Measurements from ENCODE around the gene CACNA1C. TPM values are rescaled to one million over a fixed set of nuclear protein-coding genes. Genes with fewer than 3 reads are reported as not detected.

CACNA1C gene
- total RNA-seq, 5 donors from 2014 or later (not counting 1 experiment from before 2014, with no cell fraction given): 0.10 to 0.26 (median 0.16) TPM

DNA sequence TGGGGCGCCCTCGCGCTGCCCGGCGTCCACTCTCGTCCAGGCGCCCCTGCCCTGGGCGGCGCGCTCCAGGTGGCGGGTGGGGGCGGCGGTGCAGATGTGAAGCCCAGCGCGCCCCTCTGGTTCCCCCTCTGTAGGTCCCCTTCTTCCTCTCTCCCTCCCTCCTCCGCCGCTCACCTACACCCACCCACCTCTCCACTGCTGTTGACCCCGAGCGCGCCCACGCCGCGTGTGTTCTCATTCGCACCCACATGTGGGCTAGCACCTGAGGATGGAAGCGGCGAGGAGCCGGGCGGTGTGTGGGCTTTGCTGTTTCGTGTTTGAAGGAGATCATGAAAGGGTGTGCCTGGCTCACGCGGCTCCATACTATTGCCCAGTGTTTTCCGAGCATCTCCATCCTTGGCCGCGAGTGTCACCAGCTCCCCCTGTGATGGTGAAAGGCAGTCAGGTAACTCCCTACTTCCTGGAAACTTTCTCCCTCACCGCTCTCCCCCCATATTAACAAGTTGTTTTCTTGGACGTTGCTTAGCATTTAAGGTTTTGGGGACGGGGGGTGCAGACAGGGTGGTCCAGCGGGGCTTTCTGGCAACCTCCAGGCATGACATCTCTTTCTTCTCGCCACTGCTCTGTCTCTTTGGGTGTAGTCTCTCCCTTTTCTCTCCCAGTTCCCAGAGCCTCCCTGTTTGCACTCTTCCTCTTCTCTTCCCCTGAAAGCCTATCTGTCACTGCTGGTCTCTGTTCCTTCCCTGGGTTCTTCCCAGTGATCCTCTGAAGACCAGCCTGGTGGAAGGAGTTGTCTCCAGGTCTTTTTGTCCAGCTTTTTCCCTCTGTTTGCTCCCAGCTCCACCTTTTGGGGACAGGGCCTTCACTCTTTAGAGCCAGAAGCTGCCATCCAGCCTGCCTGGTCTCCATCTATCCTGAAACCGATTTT is 1.6 kb downstream of the CACNA1C start:
- Histone ChIP-seq H3K36me3 (ENCODE audit: control insufficient read depth in 2 of 2, extremely low read depth in 1 of 2, insufficient read depth in 1 of 2, low read length in 1 of 2) (no peaks in the 10 kb centered on the region), H3K27me3 (replicated peaks in 1 of 2; ENCODE audit: control insufficient read depth in 2 of 2, extremely low read depth in 1 of 2, insufficient read depth in 2 of 2, low read length in 1 of 2) (peaks cover 4 to 61% of the 10 kb centered on the region in 2 experiments), H3K9me3 (no peaks in the 10 kb centered on the region), H3K4me3 (ENCODE audit: control insufficient read depth in 1 of 2, extremely low read depth in 1 of 2, low read length in 1 of 2) (peak overlapping the region in 1 of 2 donors; percentile 88), H3K27ac (ENCODE audit: low read length) (no peak overlapping the region), H3K4me1 (ENCODE audit: control insufficient read depth in 1 of 2, extremely low read depth in 1 of 2, insufficient read depth in 2 of 2, low read length in 2 of 2) (peaks cover 2 to 18% of the 10 kb centered on the region in 2 experiments)
- peak overlapping the region; percentile 59 to 73 (median 69) for H3K4me3 Mint-ChIP-seq
- no peaks in the 10 kb centered on the region for H3K36me3 Mint-ChIP-seq
- peaks cover 17 to 28% (median 22%) of the 10 kb centered on the region in 3 donors for H3K4me1 Mint-ChIP-seq
- ChIA-PET POLR2A (no interaction called here), CTCF (no interaction called here)
- no peaks in the 10 kb centered on the region for H3K9me3 Mint-ChIP-seq
- no peak overlapping the region for H3K27ac Mint-ChIP-seq
- H3K27me3 Mint-ChIP-seq: peaks cover 54 to 67% of the 10 kb centered on the region in 2 donors
- ATAC-seq (replicated peaks in 1 of 4) (no peak), DNase-seq (no peak)
- WGBS (ENCODE audit: insufficient coverage): 4% methylated on average over 27 of the region's 40 CpGs

DNA sequence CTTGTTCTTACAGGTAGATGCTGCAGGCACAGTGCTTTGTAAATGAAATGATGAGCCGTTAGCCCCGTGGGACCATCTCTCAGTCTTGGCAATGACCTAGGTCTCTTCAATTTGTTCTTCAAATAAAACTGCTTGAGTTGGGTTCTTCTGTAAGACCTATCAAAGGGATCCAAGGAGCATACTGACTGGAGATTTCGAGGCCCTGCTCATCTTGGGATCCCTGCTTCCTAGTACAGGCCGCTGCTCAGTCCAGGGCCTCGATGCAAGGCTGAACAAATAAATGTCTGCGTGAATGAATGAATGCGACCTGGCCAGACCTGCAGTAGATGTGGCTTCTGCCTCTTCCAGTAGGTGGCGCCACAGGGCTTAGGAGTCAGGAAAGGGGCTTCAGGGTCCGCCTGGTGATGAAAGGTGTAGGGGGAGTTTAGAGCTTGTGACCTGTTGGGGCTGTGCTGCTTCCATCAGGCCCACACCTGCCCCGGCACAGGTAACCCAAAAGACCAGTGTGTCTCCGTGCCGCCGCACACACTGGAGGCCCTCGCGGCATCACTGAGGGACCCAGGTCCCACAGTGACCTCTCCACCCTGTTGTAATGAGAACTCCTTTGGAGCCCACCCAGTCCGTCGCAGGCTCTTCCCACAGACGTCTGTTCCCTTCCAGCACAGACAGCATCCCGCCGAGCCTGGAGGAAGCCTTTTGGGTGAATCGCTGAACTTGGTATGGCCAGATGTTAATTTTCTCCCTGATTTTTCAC is 4.4 kb downstream of the CACNA1C start:
- Histone ChIP-seq H3K9me3 (no peaks in the 10 kb centered on the region), H3K4me1 (ENCODE audit: control insufficient read depth in 1 of 2, extremely low read depth in 1 of 2, insufficient read depth in 2 of 2, low read length in 2 of 2) (peaks cover 2 to 13% of the 10 kb centered on the region in 2 experiments), H3K36me3 (ENCODE audit: control insufficient read depth in 2 of 2, extremely low read depth in 1 of 2, insufficient read depth in 1 of 2, low read length in 1 of 2) (no peaks in the 10 kb centered on the region), H3K4me3 (ENCODE audit: control insufficient read depth in 1 of 2, extremely low read depth in 1 of 2, low read length in 1 of 2) (no peak overlapping the region), H3K27me3 (replicated peaks in 1 of 2; ENCODE audit: control insufficient read depth in 2 of 2, extremely low read depth in 1 of 2, insufficient read depth in 2 of 2, low read length in 1 of 2) (peaks cover 4 to 46% of the 10 kb centered on the region in 2 experiments), H3K27ac (ENCODE audit: low read length) (no peak overlapping the region)
- peak in 19 of 35 experiments; percentile 10 to 48 (median 21) for DNase-seq
- Mint-ChIP-seq H3K4me3 (no peak overlapping the region), H3K36me3 (no peaks in the 10 kb centered on the region), H3K9me3 (no peaks in the 10 kb centered on the region), H3K27ac (no peak overlapping the region), H3K4me1 (peaks cover 7 to 14% (median 14%) of the 10 kb centered on the region in 3 donors), H3K27me3 (peaks cover 32 to 52% of the 10 kb centered on the region in 2 donors)
- WGBS (ENCODE audit: insufficient coverage): 60% methylated on average over 17 of the region's 21 CpGs
- ChIA-PET CTCF (no interaction called here), POLR2A (no interaction called here)
- ATAC-seq (replicated peaks in 1 of 4): no peak

DNA sequence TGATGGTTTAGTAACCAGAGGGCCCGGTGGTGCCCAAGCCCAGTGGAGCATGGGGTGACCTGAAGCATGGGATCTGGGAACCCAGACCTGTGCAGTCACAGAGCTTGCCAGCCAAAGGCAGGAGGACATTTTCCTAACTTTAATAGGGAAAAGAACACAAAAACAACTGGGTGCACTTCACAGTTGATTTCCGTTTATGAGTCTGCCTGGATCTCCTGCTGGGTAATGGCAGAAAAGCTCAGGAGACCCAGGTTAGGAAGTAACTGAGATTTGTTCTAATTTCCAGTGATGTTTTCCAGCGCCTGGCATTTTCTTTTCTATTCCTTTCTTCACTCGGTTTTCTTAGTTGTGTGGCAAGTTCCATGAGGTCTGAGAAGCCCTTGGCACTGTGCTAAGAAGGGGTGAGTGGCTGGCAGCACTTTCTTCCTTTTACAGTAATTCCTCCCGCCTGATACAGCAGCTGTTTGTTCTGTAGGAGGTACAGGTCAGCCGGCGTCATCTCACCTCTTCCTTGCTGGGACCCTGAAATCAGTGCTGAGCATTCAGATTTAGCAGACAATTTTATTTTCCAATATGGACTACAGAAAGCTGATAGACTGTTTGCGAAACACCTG is 5.1 kb downstream of the CACNA1C start:
- no peak for ATAC-seq (replicated peaks in 1 of 4)
- Histone ChIP-seq H3K36me3 (ENCODE audit: control insufficient read depth in 2 of 2, extremely low read depth in 1 of 2, insufficient read depth in 1 of 2, low read length in 1 of 2) (no peaks in the 10 kb centered on the region), H3K4me1 (ENCODE audit: control insufficient read depth in 1 of 2, extremely low read depth in 1 of 2, insufficient read depth in 2 of 2, low read length in 2 of 2) (peaks cover 2 to 12% of the 10 kb centered on the region in 2 experiments), H3K27me3 (replicated peaks in 1 of 2; ENCODE audit: control insufficient read depth in 2 of 2, extremely low read depth in 1 of 2, insufficient read depth in 2 of 2, low read length in 1 of 2) (peaks cover 4 to 44% of the 10 kb centered on the region in 2 experiments), H3K27ac (ENCODE audit: low read length) (no peak overlapping the region), H3K9me3 (no peaks in the 10 kb centered on the region), H3K4me3 (ENCODE audit: control insufficient read depth in 1 of 2, extremely low read depth in 1 of 2, low read length in 1 of 2) (no peak overlapping the region)
- WGBS (ENCODE audit: insufficient coverage): 90% methylated on average over 2 of the region's 8 CpGs
- Mint-ChIP-seq H3K4me1 (peaks cover 7 to 14% (median 14%) of the 10 kb centered on the region in 3 donors), H3K4me3 (no peak overlapping the region), H3K27ac (no peak overlapping the region), H3K9me3 (no peaks in the 10 kb centered on the region), H3K36me3 (no peaks in the 10 kb centered on the region), H3K27me3 (peaks cover 32 to 54% of the 10 kb centered on the region in 2 donors)
- POLR2A ChIA-PET: no interaction called here
- DNase-seq: no peak
- CTCF ChIA-PET: interaction anchor here in 1 of 2 donors (0.6 kb wide), 1 partner anchor 523 kb away, joined by 3 read pairs; no protein-coding TSS in a partner anchor

DNA sequence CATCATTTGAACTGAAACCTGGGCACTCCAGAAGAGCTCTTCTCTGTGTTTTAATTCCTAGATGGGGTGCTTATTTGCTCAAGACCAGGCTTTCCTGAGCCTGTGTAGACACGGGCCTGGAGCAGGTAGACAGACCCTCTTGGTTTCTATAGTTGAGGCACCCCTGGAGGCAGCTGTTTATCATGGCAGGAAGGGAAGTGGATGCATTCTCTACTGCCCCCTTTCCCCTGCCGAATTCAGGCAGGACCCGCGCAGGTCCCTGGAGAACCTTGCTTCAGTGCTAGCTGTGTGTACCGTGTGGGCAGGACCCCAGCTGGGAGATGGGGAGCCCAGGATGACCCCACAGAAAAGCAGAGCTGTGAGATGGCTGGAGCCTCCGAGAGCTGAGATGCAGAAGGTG is 6.0 kb downstream of the CACNA1C start:
- H3K27me3 Mint-ChIP-seq: peaks cover 29 to 51% of the 10 kb centered on the region in 2 donors
- H3K4me3 Mint-ChIP-seq: no peak overlapping the region
- CTCF ChIA-PET: interaction anchor here in 1 of 2 donors (0.6 kb wide), 1 partner anchor 522 kb away, joined by 3 read pairs; no protein-coding TSS in a partner anchor

DNA sequence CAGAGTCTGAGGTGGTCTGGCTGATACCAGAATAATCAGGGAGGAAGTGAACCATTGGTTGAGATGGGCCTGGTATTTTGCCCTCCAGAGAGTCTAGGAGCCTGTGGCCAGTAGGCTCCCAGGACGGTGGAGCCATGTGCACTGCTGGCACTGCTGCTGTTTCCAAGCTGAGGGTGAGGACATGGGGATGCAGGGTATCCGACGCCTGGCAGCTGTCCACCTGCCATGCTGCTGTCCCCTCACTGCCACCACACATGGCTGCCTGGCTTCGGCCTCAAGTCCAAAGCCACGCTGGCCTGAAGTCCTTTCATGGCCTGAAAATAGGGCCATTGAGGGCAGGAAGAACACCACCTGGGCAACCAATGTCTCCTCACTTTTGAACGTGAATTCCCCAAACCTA is 8.6 kb downstream of the CACNA1C start:
- H3K4me3 ChIP-seq (ENCODE audit: control insufficient read depth in 1 of 2, extremely low read depth in 1 of 2, low read length in 1 of 2): no peak overlapping the region
- no peaks in the 10 kb centered on the region for H3K36me3 ChIP-seq (ENCODE audit: control insufficient read depth in 2 of 2, extremely low read depth in 1 of 2, insufficient read depth in 1 of 2, low read length in 1 of 2)
- ATAC-seq (replicated peaks in 1 of 4) (no peak), DNase-seq (no peak)
- Mint-ChIP-seq H3K4me1 (peaks cover 13 to 17% (median 15%) of the 10 kb centered on the region in 3 donors), H3K36me3 (no peaks in the 10 kb centered on the region), H3K27ac (no peak overlapping the region), H3K9me3 (no peaks in the 10 kb centered on the region), H3K27me3 (peaks cover 6 to 37% of the 10 kb centered on the region in 2 donors), H3K4me3 (no peak overlapping the region)
- ChIA-PET POLR2A (no interaction called here), CTCF (no interaction called here)
- WGBS (ENCODE audit: insufficient coverage): 87% methylated on average over 4 of the region's 6 CpGs
- H3K4me1 ChIP-seq (ENCODE audit: control insufficient read depth in 1 of 2, extremely low read depth in 1 of 2, insufficient read depth in 2 of 2, low read length in 2 of 2): peaks cover 0 to 7% of the 10 kb centered on the region in 2 experiments
- H3K27me3 ChIP-seq (replicated peaks in 1 of 2; ENCODE audit: control insufficient read depth in 2 of 2, extremely low read depth in 1 of 2, insufficient read depth in 2 of 2, low read length in 1 of 2): peaks cover 0 to 17% of the 10 kb centered on the region in 2 experiments
- no peaks in the 10 kb centered on the region for H3K9me3 ChIP-seq
- no peak overlapping the region for H3K27ac ChIP-seq (ENCODE audit: low read length)

More for the DNA sequence above, 6.0 kb downstream of the CACNA1C start:
- H3K27me3 ChIP-seq (replicated peaks in 1 of 2; ENCODE audit: control insufficient read depth in 2 of 2, extremely low read depth in 1 of 2, insufficient read depth in 2 of 2, low read length in 1 of 2): peaks cover 4 to 37% of the 10 kb centered on the region in 2 experiments
- no peaks in the 10 kb centered on the region for H3K36me3 ChIP-seq (ENCODE audit: control insufficient read depth in 2 of 2, extremely low read depth in 1 of 2, insufficient read depth in 1 of 2, low read length in 1 of 2)
- H3K27ac Mint-ChIP-seq: no peak overlapping the region
- POLR2A ChIA-PET: no interaction called here
- no peak overlapping the region for H3K4me3 ChIP-seq (ENCODE audit: control insufficient read depth in 1 of 2, extremely low read depth in 1 of 2, low read length in 1 of 2)
- peaks cover 2 to 4% of the 10 kb centered on the region in 2 experiments for H3K4me1 ChIP-seq (ENCODE audit: control insufficient read depth in 1 of 2, extremely low read depth in 1 of 2, insufficient read depth in 2 of 2, low read length in 2 of 2)
- H3K27ac ChIP-seq (ENCODE audit: low read length): no peak overlapping the region
- no peaks in the 10 kb centered on the region for H3K9me3 ChIP-seq
- H3K4me1 Mint-ChIP-seq: peaks cover 7 to 16% (median 15%) of the 10 kb centered on the region in 3 donors
- DNase-seq (no peak), ATAC-seq (replicated peaks in 1 of 4) (no peak)
- no peaks in the 10 kb centered on the region for H3K9me3 Mint-ChIP-seq
- WGBS (ENCODE audit: insufficient coverage): 77% methylated on average over 5 of the region's 6 CpGs
- no peaks in the 10 kb centered on the region for H3K36me3 Mint-ChIP-seq

Data from T-cell (primary cell).